GM21717 (cell line): ENCODE results near the gene NRXN3.

ENCODE experiments used
- ATAC-seq: cut with Tn5 transposase; IDR thresholded peaks from one replicate; pipeline ENCODE4 v1.9.1; 2021; ENCODE audit warnings: mild to moderate bottlenecking, moderate library complexity; ENCODE audit not compliant: unreplicated experiment

Gene NRXN3

DNA sequence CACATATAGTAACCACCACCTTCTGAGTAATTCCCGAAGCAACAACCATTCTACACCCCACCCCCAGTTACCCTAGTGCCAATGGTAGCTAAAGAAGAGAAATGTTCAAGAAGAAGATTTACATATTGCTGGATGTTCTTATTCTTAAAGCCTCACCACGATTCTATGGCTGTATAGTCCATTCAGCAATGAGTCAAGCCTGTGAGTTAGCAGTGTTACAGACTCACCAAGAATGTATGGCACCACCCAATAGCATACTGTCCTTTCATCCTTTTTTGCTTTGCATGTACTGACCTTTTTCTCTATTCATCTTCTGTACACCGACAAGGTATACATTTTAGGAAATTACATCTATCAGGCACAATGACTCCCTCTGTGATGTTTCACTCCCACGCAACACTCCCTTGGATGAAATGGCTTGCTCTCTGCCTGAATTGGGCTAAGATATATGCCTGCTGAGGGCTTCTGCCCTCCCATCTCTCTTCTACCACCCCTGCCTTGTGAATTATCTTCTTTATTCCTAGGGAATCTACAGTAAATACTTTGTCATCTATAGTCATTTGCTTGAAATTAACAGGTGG lies 1095.3 kb downstream of the NRXN3 start:
- ATAC-seq = no peak

DNA sequence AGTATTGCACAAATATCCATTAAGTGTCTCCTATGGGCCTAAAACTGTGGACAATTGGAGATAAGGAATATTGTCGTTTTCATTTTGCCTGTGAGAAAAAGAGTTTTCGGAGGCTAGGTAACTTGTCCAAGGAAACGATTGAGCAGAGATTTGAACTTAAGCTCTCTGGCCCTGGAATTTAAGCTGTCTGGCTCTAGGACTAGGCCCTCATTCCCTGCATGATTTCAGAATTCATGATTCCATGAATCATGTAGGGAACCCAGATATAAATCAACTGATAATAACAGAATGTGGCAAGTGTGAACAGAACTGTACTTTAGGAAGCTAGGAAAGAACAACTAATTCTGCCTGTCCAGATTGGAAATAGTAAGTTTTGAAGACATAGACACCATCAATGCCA lies 1100.2 kb downstream of the NRXN3 start:
- no peak for ATAC-seq

DNA sequence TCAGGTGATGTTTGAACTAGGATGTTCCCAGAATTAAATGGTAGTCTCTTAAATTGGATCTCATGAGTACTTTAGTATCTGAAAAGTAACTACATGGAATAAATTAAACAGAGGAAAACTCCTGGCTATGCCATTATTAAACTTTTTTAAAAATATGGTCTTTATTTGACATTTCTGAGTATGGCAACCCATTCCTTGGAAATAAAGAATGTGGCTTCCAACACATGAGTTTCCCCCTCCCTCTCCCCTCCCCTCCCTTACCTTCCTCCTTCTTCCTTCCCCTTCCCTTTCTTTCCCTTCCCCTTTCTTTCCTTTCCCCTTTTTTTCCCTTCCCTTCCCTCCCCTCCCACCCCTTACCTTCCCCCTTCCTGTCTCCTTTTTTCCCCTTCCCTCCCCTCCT lies 1100.9 kb downstream of the NRXN3 start:
- ATAC-seq = no peak

DNA sequence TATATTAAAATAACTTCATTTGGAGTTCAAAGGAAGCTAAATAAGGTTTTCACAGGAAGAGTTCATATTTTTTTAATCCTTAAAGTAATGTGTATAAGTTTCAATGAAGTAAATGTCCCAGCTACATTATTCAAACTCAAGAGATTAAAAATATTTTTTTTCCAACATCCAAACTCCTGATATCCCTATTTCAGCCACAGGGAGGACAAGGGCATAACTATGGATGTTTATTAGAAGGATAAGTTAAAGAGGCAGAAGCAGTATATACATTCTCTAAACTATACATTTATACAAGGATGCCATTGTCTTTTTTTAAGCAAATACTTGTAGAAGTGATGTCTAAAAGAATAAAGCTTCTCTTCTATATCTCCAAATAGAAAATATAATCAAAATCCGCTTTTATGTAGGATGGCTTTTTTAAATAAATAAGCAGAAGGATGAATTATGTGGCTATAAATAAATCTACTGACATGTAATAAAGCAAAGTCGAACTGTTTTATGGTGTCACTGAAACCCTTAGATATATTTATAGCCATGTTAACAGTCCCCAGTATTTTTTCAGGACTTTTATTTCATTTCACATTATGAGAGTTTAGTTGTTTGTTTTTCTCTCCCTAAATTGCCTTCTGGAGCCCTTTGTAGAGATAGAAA lies 1104.6 kb downstream of the NRXN3 start:
- no peak for ATAC-seq

DNA sequence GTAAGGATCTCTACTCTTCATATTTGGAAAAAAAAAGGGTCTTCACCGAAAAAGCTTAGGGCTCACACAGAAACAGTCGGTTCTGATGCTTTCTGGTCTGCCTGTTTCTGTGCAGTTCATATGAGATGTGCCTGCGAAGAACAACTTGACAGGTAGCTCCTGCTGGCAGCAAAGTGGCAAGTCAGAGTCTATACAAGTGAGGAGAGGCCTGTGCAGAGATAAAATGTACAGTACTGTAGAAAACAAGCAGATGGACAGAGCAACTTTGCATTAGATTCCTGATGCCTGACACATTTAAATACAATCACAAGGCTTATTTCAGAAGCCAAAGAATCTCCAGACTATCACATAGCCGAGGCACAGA lies 1105.1 kb downstream of the NRXN3 start:
- no peak for ATAC-seq

DNA sequence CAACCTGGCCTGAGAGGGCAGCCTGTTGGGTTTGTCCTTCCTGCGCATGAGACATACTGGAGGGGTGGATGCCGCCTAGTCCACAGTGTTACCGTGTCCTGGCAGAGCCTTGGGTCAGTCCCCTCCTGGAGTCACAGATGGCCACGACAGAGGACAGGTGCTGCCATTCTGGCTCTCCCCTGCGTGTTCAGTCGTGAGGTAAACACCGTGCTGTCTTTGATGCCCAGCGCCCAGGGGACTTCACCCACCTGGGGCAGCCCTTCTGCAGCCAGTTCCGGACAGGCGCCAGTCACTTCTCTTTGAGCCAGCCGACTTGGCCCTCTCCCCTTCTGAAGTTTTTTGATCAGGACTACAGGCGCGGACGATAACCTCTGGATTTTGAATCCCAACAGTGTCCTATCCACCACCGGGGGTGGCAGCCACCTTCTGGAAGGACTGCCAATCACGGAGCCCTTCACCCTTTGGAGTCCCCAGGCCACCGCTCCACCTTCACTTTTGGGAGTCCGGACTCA lies 1108.2 kb downstream of the NRXN3 start:
- no peak for ATAC-seq

DNA sequence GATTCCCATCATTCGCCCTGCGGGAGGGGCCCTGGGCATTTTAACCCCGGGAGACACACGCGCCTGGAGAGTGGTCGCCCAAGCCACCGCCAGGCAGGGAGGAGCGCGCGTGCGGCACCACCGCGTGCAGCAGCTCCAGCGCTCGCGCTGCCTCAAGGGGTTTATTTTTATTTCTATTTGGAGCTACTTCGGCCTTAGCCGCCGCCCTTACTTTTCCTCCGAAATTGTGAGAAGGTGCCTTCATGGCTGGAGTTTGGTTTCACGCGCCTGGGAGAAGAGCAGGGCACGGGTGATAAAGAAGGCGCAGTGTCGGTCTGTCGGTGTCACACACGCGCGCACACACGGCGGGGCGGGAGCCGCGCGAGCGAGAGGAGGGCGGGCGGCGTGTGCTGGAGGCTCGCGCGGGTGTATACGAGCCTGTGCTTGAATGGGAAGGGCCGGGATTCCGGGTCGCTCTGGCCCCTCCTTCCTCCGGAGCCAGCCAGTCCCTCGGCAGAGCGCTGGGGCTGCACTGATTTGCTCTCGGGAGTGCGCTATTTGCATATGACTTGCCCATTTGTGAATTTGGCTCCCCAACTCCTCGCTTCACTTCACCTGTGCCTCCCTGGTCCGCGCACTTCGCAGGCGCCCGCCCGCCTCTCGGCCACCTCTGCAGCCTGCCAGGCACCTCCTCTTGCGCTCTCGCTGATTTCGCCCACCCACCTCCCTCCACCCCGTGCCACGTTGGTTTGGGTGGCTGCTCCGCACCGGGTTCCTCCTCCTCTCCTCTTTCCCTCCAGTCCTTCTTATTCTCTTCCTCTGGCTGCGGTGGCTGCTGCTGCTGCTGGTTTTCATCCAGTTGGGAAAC lies 1108.8 kb downstream of the NRXN3 start:
- no peak for ATAC-seq

DNA sequence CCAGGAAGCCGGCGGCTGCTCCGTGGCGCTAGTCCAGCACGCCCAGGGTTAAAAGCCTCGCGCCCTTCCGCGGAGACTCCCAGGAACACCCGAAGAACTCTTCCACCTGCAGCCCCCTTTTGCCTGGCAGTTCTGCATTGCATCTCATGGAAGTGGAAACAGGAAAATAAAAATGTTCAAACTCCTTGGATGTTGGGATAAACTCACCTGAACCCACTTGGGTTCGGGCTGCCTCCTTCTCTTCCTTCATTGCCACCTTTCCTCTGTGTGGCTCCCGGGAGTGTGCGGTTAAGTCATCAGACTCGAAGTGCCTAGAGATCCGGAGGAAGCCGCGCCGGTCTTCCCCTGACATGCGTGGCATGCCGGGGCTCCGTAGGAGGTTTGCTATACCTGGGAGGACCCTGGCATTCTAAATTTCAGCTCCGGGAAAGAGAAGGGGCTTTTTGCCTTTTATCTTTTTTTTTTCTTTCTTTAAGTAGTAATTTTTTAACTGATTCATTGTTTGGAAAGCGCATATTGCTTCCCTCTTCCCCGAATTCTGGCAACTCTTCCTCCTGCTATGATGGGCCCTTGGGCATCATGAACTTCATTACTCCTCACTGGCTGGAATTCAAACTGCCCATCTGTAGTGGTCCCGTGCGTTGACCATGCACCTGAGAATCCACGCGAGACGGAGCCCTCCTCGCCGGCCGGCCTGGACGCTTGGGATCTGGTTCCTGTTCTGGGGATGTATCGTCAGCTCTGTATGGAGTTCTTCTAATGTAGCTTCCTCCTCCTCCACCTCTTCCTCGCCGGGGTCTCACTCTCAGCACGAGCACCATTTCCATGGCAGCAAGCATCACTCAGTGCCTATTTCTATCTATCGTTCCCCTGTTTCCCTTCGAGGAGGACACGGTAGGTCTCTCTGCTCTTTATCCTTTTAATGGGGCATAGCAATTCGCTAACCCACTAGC lies 1109.7 kb downstream of the NRXN3 start:
- no peak for ATAC-seq

DNA sequence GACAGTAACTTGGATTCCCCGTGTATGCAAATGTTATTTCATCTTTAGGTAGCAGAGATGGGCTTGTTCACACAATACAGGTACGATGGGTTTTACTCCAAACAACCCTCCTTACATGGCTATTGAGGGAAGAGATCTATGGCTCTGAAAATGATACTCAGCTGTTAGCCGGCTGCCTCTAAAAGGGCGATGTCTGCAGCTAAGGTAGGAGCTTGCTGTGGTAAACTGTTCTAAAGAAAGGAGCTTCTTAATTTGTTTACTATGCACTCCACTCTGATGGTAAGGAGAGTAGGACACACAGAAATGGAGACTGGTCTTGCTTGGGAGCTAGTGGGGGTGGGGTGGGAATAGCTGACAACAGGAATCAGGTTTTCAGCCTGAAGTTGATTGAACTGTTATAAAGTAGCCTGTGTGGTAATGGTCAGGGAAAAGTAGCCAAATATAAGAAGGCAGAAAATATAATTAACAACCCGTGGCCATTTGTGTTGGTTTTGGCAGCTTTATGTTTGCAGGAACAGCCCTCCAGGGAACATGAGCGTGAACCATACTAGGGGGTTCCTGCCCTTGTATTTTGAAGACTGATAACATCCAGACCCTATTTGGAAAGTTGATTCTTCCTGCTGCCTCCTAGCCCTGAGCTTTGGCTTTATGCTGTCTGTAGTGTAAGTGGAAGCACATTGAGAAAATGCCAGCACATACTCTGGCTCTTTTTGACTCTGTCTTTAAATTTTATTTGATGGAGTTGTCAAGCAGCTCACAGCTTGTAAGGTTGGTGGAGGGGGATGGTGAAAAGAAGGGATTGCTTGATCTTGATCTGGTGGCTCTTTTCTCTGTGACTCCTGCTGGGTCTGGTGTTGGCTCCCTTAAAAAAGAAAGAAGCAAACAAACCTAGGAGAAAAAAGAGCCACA lies 1111.3 kb downstream of the NRXN3 start:
- ATAC-seq = no peak

DNA sequence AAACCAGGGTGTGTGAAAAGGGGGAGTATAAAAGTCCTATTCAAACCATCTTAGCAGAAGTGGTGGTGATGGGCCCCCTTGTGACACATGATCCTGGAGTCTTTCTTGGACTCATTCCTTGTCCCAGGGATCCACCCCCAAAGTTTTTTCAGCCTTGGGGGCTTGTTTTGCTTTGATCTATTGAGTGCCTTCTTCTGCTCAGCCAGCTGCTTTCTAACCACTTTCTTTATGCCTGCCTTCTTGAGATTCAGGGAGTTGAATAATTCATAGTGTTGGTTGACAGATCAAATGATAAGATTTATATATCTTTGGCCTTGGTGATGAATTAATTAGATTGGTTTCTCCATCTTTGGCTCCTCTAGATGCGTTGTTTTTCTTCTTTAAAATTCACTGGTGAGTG lies 1114.4 kb downstream of the NRXN3 start:
- no peak for ATAC-seq

DNA sequence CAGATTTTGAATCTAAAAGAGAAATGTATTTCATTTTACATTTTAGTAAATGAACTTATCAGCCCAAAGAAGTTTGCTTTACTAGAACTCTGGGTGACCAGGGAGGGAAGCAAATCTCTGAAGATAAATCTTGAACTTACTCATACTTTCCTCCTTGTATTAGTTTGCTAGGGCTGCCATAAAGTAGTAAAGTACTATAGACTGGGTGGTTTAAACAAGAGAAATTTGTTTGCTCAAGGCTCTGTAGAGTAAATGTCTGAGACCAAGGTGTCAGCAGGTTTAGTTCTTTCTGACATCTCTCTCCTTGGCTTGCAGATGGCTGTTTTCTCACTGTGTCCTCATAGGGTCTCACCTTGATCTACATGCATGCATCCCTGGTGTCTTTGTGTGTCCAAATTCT lies 1115.1 kb downstream of the NRXN3 start:
- ATAC-seq = no peak

DNA sequence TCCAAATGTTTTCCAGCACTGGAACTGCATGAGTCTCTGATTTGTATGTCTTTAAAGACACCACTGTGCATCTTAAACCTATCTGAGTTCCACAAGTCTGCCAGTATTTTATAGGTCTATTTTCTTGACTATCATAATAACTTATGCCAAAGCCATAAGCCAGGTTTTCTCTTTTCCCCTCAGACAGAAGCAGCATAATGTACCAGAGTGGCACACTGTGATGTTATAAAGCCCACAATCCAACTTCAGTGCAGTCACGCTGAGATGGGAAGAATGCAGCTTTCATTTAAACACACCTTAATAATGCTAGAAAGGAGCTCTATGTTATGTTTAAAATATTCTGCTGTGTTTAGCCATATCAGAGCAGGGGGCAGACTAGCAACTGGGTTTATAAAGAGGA lies 1117.8 kb downstream of the NRXN3 start:
- ATAC-seq = no peak

DNA sequence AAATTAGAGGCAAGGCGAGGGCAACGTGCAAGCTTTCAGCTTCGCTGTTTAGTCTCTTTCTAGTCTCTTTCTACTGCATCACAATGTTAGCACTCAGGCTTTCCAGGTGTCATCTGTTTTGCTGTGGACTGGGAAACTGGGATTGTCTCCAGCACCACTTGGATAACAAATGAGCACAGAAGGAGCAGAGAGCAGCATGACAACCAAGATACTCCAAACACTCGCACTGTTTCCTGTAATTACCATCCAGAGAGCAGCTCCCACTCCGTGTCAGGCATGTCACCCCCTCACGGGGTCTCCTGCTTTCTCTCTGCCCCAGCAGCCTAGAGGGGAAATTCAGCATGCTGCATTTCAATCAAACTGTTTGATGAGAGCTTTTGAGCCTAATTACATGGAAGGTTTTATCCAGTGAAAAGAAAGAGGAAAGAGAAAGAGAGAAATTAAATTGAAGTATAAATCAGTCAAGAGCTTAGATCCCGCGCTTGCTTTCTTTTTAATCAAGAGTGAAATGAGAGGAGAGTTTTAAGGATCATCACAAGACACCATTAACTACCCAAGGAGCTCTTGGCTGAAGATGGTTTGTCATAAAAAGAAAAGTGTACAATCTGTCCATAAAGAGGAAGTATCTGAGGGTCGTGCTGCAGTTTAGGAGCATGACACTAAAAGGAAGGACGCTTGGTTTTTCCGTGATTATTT lies 1123.5 kb downstream of the NRXN3 start:
- ATAC-seq = no peak

DNA sequence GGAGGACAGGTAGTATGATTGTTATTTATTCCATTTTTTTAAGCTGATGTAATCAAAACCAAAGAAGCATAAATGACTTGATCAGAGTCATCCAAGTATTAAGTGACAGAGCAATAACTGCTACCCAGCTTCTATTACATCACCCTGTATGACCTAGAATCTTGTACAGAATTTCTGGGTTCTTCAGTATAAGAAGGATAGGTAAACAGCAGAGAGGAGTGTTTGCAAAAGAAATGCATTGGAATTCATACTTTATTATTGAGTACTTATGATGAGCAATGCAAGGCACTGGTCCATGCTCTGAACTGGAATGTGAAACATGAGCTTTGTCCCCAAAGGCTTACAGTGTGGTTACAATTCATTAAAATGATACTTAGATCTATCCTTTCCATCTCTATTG lies 1124.3 kb downstream of the NRXN3 start:
- no peak for ATAC-seq

DNA sequence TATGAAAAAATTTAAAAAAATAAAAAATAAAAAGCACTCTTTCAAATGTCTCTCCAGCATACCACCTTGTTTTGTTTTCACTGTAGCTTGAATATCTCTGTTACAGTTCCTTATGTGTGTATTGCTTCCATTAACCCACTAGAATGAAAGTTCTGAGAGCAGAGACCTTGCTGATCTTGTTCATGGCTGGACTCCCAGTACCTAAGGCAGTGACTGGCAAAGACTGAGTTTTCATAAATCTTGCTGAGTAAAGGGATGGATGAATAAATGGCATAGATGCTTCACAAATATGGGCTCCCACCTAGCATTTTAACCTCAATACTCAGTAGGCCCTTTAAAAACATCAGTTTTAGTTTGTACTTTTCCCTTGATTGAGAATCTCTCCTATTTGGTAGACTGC lies 1125.2 kb downstream of the NRXN3 start:
- ATAC-seq = no peak

DNA sequence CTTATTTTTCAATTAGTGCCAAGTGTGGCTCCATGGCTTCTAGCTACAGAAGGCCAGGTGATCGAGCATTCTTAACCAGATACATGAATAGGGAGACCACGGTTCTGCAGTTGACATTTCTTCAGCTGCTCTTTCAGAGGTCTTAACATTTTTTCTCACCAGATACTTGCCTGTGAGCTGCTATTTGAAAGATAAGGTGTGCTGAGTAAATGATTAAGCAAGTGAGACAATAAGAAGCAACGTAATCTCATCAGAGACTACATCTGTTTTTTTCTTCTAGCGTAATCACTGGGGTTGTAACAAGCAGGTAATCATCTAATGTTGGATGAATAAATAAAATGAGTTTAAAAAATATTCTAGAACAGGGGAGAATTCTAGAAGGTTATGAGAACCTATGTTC lies 1128.2 kb downstream of the NRXN3 start:
- ATAC-seq = no peak

DNA sequence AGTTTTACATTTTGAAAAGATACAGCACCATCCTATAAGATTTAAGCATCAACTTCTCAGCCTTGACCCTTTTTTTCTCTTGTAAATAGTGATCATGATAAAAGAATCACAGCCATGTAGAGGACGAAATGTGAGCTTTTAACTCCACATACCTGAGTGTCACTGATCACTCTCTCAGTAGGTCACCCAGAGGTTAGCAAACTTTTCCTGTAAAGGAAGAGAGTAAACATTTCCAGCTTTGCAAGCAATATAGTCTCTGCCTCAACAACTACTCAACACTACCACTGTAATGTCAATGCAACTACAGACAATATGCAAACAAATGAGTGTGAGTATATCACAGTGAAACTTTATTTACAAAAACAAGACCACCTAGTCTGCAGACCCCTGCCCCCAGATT lies 1129.0 kb downstream of the NRXN3 start:
- ATAC-seq = no peak

DNA sequence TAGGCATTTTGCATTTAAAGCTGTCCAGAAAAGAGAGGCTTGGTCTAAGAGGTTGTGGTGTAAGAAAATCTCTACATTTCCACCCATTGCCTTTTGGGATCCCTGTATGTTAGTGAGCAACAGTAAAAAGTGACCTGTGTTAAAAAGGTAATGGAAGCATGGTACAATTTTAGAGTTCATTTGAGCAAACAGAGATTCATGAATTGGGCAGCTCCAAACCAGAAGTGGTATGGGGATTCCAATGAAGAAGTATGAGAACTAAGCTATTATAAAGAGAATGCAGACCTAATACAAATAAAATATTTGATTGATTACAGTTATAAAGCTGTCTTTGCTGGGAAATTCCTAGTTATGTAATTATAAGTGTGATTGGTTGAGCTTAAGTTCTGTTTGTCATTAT lies 1134.1 kb downstream of the NRXN3 start:
- ATAC-seq = no peak

DNA sequence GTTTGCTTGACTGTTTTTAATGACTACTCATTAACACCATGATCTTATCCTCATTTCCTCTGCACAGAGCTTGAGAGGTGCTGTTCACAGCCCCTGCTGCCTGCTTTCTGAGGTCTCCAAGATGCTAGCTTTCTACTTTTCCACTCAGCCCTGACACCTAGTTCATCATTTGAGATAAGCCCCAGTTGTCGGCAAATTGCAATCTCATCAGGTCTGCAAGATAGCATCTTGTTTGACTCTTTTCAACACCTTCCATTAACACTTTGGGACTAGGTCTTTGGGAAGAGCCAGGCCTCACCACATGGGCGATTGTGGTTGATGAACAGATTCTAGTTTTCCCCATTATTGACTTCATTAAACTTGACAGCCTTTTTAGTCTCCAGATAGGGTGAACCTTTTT lies 1136.4 kb downstream of the NRXN3 start:
- ATAC-seq = no peak
